Mammary epithelial cell (primary cell): ENCODE results near the gene COL18A1.

Experiments used
- EZH2 ChIP-seq: IDR thresholded peaks from 2 replicates; pipeline ENCODE4 v1.6.1; 2012; ENCODE audit warnings: low read length, inconsistent platforms, borderline replicate concordance
- TF ChIP-seq, protein P1 (sequence below), 2 donors: IDR thresholded peaks in 1 of 2; conservative IDR thresholded peaks in 1 of 2; 2 replicates each; pipeline ENCODE4 v1.5.1; 2011 to 2012; ENCODE audit warnings: inconsistent platforms in 2 of 2, low read length in 2 of 2, mild to moderate bottlenecking in 2 of 2, control low read depth in 1 of 2, low read depth in 1 of 2; ENCODE audit not compliant: insufficient read depth in 1 of 2; ENCODE audit errors: extremely low read depth in 1 of 2

DNA sequence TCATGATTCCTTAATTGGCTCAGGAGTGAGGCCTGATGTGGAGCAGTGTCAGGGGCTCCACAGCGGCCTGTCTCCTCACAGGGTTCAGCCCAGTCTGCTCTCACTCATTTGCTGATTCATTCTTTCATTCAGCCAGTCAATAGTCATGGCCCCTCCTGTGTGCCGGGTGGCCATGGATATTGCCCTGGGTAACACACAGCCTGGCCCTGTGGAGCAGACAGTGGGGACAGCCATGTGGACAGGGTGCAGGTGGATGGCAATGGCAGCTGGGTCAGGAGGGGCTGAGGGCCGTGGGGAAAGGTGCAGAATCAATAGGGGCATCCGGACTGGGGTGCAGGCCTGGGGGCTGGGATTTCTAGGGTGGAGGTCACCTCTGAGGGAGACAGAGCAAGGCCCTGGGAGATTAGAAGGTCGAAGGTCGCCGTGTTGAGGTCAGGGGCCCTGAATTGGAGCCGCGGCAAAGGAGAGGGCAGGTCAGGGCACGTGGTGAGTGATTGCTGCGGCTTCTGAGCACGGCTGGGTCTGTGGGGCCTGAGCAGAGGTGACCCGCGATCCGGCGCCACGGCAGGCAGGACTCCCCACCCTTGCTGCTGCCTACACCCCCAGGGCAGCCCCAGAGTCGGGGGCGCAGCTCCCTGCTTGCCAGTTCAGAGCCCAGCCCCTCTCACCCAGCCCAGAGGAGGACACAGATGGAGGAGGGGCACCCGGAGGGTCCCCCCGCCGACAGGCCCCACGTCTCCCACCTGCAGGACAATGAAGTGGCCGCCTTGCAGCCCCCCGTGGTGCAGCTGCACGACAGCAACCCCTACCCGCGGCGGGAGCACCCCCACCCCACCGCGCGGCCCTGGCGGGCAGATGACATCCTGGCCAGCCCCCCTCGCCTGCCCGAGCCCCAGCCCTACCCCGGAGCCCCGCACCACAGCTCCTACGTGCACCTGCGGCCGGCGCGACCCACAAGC lies 103.9 kb downstream of the COL18A1 start:
- TF ChIP-seq, protein P1, sequence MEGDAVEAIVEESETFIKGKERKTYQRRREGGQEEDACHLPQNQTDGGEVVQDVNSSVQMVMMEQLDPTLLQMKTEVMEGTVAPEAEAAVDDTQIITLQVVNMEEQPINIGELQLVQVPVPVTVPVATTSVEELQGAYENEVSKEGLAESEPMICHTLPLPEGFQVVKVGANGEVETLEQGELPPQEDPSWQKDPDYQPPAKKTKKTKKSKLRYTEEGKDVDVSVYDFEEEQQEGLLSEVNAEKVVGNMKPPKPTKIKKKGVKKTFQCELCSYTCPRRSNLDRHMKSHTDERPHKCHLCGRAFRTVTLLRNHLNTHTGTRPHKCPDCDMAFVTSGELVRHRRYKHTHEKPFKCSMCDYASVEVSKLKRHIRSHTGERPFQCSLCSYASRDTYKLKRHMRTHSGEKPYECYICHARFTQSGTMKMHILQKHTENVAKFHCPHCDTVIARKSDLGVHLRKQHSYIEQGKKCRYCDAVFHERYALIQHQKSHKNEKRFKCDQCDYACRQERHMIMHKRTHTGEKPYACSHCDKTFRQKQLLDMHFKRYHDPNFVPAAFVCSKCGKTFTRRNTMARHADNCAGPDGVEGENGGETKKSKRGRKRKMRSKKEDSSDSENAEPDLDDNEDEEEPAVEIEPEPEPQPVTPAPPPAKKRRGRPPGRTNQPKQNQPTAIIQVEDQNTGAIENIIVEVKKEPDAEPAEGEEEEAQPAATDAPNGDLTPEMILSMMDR (conservative IDR thresholded peaks at IDR 0.05 in 1 of 2, IDR thresholded peaks at IDR 0.05 in 1 of 2; ENCODE audit: extremely low read depth in 1 of 2, insufficient read depth in 1 of 2, low read depth in 1 of 2, low read length in 2 of 2), result no peak
- TF ChIP-seq EZH2, result no peak
